DND-41 (cell line): ENCODE data around the gene ANAPC5.

Source experiments
- ATAC-seq: fragments of 200-7000 bp; cut with Tn5 transposase; 3 replicates; pipeline ENCODE4 v1.9.1; 2021; ENCODE audit warnings: low read depth; ENCODE audit not compliant: insufficient read depth
- DNase-seq: peaks from one replicate; pipeline ENCODE4 v3.0.0-alpha.2; 2020
- H2AFZ ChIP-seq: 2 replicates; pipeline ENCODE4 v1.6.0; 2012; ENCODE audit warnings: low read depth, low read length
- H3K27ac ChIP-seq: 2 replicates; pipeline ENCODE4 v1.5.1; 2012; ENCODE audit warnings: low read length, inconsistent platforms
- H3K27me3 ChIP-seq: fragments of 200-600 bp; sonication (generic); 2 replicates; pipeline ENCODE4 v1.6.0; 2012; ENCODE audit warnings: low read length, mild to moderate bottlenecking, inconsistent platforms; ENCODE audit not compliant: insufficient read depth, poor library complexity
- H3K36me3 ChIP-seq: 2 replicates; pipeline ENCODE4 v1.5.1; 2012; ENCODE audit warnings: low read length, inconsistent platforms; ENCODE audit not compliant: insufficient read depth
- H3K4me1 ChIP-seq: 2 replicates; pipeline ENCODE4 v1.5.1; 2012; ENCODE audit warnings: mild to moderate bottlenecking, low read length; ENCODE audit not compliant: insufficient read depth
- H3K4me2 ChIP-seq: 2 replicates; pipeline ENCODE4 v1.6.0; 2012; ENCODE audit warnings: mild to moderate bottlenecking, moderate library complexity, low read length, inconsistent platforms; ENCODE audit not compliant: insufficient read depth
- H3K4me3 ChIP-seq, 2 experiments: fragments of 200-600 bp in 1 of 2; shearing (Covaris generic) in 1 of 2; 2 replicates each; pipeline ENCODE4 v1.5.1; 2012 to 2016; ENCODE audit warnings: inconsistent platforms in 2 of 2, low read length in 2 of 2, mild to moderate bottlenecking in 2 of 2, low read depth in 1 of 2, moderate library complexity in 1 of 2
- H3K79me2 ChIP-seq: 2 replicates; pipeline ENCODE4 v1.6.0; 2012; ENCODE audit warnings: low read length, inconsistent platforms; ENCODE audit not compliant: insufficient read depth
- H3K9ac ChIP-seq: 2 replicates; pipeline ENCODE4 v1.6.0; 2012; ENCODE audit warnings: low read depth, mild to moderate bottlenecking, inconsistent platforms, low read length, moderate library complexity
- H3K9me3 ChIP-seq: 2 replicates; pipeline ENCODE4 v1.5.1; 2012; ENCODE audit warnings: low read length, moderate library complexity, mild to moderate bottlenecking, inconsistent platforms; ENCODE audit not compliant: insufficient read depth, severe bottlenecking
- H4K20me1 ChIP-seq: 2 replicates; pipeline ENCODE4 v1.6.0; 2012; ENCODE audit warnings: low read length; ENCODE audit not compliant: insufficient read depth
- EZH2 ChIP-seq: IDR thresholded peaks from 3 replicates; pipeline ENCODE4 v1.6.1; 2012; ENCODE audit warnings: borderline replicate concordance, low read depth, mild to moderate bottlenecking, moderate library complexity, low read length, inconsistent platforms; ENCODE audit not compliant: severe bottlenecking
- TF ChIP-seq, protein P1 (sequence below): IDR thresholded peaks from 2 replicates; pipeline ENCODE4 v1.5.1; 2012; ENCODE audit warnings: borderline replicate concordance, low read length, moderate library complexity, mild to moderate bottlenecking; ENCODE audit not compliant: poor library complexity, severe bottlenecking; ENCODE audit errors: extremely low read depth

ANAPC5 gene

GRCh38 chr12:121279071-121279375, 73.2 kb downstream of the ANAPC5 start:
- H3K9ac ChIP-seq = no peak overlapping the region
- no peaks in the 10 kb centered on the region for H3K4me1 ChIP-seq
- no peak overlapping the region for H3K4me2 ChIP-seq
- H3K9me3 ChIP-seq = no peaks in the 10 kb centered on the region
- no peak overlapping the region for H2AFZ ChIP-seq
- TF ChIP-seq EZH2 = no peak
- TF ChIP-seq, protein P1, sequence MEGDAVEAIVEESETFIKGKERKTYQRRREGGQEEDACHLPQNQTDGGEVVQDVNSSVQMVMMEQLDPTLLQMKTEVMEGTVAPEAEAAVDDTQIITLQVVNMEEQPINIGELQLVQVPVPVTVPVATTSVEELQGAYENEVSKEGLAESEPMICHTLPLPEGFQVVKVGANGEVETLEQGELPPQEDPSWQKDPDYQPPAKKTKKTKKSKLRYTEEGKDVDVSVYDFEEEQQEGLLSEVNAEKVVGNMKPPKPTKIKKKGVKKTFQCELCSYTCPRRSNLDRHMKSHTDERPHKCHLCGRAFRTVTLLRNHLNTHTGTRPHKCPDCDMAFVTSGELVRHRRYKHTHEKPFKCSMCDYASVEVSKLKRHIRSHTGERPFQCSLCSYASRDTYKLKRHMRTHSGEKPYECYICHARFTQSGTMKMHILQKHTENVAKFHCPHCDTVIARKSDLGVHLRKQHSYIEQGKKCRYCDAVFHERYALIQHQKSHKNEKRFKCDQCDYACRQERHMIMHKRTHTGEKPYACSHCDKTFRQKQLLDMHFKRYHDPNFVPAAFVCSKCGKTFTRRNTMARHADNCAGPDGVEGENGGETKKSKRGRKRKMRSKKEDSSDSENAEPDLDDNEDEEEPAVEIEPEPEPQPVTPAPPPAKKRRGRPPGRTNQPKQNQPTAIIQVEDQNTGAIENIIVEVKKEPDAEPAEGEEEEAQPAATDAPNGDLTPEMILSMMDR = no peak
- H3K27me3 ChIP-seq = no peaks in the 10 kb centered on the region
- H3K79me2 ChIP-seq = peaks cover 11% of the 10 kb centered on the region; the same call in 1 of the 2 replicates
- H3K27ac ChIP-seq = no peak overlapping the region
- ATAC-seq (no peak), DNase-seq (no peak)
- H4K20me1 ChIP-seq = peaks cover 14% of the 10 kb centered on the region; the same call in 1 of the 2 replicates
- H3K36me3 ChIP-seq = peaks cover 18% of the 10 kb centered on the region
- H3K4me3 ChIP-seq = no peak overlapping the region

DNA sequence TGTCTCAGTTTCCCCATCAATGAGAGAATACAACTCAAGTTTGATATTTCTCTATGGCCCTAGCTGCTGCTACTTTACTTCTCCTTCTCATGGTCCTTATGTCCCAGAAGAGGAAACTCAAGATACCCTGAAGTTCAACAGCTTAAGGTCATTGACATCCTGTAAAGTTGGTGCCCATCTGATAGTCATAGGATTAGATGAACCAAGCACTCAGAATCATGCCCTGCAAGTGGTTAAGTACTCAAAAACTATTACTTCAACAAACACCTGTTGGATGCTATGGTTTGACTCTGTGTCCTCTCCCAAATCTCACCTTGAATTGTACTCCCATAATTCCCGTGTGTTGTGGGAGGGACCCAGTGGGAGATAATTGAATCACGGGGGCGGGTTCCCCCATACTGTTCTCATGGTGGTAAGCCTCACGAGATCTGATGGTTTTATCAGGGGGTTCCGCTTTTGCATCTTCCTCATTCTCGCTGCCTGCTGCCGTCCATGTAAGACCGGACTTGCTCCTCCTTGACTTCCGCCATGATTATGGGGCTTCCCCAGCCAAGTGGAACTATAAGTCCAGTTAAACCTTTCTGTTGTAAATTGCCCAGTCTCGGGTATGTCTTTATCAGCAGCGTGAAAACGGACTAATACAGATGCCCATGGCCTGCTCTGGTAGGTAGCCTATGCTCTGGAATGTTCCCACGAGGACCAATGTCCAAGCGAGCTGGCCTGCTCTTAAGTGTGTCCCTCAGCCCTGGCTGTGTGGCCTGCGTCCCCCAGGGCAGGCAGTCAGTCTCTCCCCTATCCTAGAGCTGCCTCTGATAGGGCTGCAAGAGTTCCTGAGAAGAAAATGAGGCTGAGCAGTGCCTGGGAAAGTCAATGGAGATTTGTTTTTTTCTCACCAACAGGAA, 73.8 kb downstream of the ANAPC5 start:
- Histone ChIP-seq H3K4me1 (no peaks in the 10 kb centered on the region), H3K9me3 (no peaks in the 10 kb centered on the region), H4K20me1 (peaks cover 11% of the 10 kb centered on the region), H3K36me3 (peaks cover 20% of the 10 kb centered on the region), H3K4me3 (no peak overlapping the region), H3K27ac (no peak overlapping the region), H3K79me2 (peaks cover 7% of the 10 kb centered on the region; the same call in 1 of the 2 replicates), H3K4me2 (no peak overlapping the region), H2AFZ (no peak overlapping the region), H3K27me3 (no peaks in the 10 kb centered on the region), H3K9ac (no peak overlapping the region)
- ATAC-seq = no peak
- TF ChIP-seq EZH2 = no peak
- TF ChIP-seq, protein P1 = no peak
- DNase-seq = no peak

- no peak overlapping the region for H3K27ac ChIP-seq
- H4K20me1 ChIP-seq = peaks cover 8% of the 10 kb centered on the region
- peaks cover 25% of the 10 kb centered on the region for H3K36me3 ChIP-seq
- DNase-seq (no peak), ATAC-seq (no peak)
- H3K27me3 ChIP-seq = no peaks in the 10 kb centered on the region
- H3K79me2 ChIP-seq = peaks cover 9% of the 10 kb centered on the region; the same call in 1 of the 2 replicates
- TF ChIP-seq, protein P1 = no peak
- TF ChIP-seq EZH2 = no peak
- H3K4me1 ChIP-seq = no peaks in the 10 kb centered on the region
- H3K4me2 ChIP-seq = no peak overlapping the region
- no peak overlapping the region for H2AFZ ChIP-seq
- no peak overlapping the region for H3K4me3 ChIP-seq
- no peak overlapping the region for H3K9ac ChIP-seq
- H3K9me3 ChIP-seq = no peaks in the 10 kb centered on the region
Measured at GRCh38 chr12:121277374-121277759, 74.8 kb downstream of the ANAPC5 start.
